NCI-H1417 (cell line): ENCODE measurements around the gene ATP10A.
"Not testable (repeated sequence)": the region's sequence is repeated elsewhere in the genome, so short reads cannot be mapped to it uniquely, and the experiment has no call there.

Source experiments
- DNase-seq, 3 experiments: peaks; one replicate each; lab custom pipeline; 2025; lab: John Stamatoyannopoulos, UW

Gene ATP10A

DNA sequence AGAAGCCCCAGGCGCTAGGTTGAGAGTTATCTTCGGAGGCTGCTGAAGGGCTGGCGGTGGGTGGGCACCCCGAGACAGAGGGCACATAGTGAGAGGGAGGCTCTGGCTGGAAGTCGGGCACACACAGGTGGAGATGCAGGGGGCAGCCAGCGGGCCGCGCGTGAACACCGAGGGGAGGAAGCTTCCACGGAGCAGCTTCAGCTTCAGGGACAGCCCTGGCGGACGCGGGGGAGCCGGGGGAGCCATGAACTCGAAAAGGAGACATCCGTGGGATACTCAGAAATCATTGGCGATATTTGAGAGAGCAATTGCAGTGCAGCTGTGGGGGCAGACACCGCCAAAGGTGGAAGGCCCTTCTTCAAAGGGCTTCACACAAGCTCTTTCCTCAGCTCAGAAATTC is 204.6 kb downstream of the ATP10A start:
- no peak for DNase-seq

DNA sequence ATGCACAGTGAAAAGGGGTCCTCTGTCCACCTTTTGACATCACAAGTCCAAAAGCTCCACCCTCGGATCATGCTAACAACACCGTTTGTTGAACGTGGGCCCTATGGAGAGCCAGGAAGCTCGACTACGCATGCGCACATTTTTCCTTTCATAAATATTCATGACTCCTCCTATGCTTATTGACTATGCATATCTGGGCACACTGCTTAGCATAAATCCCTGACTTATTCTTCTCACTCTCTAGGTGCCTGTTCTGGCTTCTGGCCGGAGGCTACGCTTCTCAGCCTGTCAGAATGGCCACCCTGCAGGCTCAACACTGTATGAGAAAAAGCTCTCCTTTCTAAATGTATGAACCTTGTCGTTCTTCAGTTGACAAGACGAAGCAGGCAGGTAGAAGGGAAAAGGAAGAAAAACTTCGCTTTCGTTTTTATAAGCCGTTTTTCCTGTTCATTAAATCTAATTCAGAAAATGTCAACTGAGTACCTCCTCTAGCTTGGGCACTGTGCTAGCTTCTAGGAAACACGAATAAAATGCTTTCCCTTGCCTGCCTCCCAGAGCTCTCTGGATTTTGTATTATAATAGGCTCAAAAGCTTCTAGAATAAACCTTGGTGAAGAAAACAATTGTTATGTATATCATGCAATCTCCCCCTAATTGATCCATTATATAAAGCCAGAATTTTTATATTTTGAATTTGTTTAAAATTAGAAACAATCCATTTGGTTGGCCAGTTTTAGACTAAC is 207.7 kb downstream of the ATP10A start:
- DNase-seq: no peak

DNA sequence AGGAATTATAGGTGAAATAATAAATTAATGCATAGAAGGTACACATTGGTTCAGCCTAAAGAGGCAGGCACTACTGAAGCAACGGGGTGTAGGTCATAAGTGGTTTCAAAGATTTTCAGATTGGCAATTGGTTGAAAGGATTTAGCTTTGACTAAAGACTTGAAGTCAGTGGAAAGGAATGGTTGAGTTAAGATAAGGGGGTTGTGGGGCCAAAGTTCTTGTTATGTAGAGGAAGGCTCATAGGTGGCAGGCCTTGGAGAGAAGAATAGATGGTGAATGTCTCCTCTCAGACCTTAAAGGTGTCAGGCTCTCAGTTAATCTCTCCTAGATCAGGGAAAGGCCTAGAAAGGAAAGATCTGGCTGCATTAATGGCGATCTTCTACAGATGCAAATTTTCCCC is 209.8 kb downstream of the ATP10A start:
- no peak for DNase-seq

DNA sequence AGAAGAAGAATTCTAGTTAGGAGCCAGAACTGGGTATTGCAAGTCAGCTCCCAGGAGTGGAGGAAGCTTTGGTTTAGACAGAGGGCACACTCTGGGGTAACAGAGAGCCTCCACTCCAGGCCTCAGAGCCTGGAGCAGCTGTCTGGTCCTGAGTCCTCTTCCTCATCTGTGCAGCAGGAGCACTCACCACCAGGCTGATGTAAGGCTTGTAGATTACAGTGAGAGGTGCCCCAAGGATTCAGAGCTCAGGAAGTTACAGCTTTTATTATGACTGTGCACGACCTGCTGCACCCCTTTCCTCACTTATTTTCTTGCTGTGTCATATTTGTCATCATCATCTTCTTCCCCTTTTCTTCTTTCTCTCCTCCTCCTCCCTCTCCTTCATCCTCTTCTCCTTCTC is 210.4 kb downstream of the ATP10A start:
- DNase-seq: no peak

DNA sequence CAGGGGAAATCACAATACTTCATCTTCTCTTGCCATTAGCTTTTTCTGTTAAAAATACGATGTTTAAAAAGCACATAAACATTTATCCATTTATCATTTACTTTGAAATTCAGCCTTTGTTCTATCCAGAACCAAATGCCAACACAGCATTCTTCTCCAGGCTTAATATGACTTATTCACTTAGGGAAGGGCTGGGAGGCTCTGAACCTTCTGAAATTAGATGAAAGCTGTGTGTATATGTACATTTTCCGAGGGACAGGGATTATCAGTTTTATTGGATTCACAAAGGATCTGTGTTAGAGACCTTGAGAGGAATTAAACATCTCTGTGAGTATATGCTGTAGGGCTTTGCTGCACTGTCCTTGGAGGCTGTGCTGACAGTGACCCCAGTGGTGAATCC is 213.7 kb downstream of the ATP10A start:
- DNase-seq: no peak

DNA sequence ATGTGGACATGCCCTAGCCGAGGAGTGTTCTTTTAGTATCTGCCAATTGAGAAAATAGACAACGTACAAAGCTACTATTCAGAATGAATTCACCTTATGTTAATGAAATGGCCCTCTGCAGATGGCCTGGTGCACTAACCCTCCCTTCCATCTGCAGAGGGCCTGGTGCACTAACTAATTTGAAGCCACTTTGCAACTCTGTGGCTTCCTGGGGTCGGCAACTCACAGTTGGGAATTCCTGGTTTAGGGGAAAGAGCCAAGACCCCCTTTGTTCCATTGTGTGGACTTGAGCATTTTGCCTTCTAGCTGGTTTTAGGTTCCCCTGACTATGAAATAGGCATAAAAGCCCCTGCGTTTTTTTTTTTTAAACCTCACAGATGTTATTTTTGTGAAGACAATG is 220.0 kb downstream of the ATP10A start:
- DNase-seq: no peak

DNA sequence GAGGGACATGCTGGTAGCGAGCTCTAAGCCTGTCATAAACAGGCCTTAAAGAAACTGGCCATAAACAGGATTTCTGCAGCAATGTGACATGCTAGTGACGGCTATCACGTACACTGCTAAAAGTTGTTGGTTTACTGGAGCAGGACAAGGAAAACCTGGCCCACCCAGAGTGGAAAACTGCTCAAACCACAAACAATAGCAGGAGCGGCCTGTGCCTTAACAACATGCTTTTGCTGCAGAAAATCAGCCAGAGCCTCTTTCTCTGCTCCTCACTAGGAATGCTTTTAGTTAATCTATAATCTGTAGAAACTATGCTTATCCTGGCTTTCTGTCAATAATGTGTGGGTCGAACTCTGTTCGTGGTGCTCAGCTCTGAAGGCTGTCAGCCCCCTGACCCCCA is 221.4 kb downstream of the ATP10A start:
- DNase-seq: no peak

DNA sequence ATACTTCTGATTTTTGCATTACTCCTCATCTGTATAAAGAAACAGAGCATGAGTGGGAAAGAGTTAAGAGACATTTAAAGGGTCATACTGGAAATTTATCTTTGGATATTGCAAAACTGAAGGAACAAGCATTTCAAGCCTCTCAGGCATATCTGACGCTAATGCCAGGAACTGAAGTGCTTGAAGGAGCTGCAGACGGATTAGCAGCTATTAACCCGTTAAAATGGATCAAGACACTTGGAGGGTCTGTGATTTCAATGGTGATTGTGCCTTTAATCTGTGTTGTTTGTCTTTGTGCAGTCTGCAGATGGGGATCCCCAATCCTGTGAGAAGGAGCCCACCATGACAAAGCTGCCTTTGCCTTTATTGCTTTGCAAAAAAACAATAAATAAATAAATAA is 221.8 kb downstream of the ATP10A start:
- no peak for DNase-seq

DNA sequence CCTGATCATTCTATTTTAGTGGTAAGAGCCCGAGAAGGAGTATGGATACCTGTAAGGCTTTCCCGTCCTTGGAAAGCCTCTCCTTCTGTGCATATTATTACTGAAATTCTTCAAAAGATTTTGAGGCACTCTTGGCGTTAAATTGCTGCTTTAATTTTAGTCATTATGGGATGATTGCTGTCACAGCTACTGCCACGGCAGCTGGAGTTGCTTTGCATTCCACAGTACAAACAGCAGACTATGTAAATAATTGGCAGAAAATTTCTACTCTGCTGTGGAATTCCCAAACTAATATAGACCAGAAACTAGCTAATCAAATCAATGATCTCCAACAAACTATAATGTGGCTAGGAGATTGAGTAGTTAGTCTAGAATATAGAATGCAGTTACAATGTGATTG is 222.2 kb downstream of the ATP10A start:
- DNase-seq: not testable (repeated sequence)

DNA sequence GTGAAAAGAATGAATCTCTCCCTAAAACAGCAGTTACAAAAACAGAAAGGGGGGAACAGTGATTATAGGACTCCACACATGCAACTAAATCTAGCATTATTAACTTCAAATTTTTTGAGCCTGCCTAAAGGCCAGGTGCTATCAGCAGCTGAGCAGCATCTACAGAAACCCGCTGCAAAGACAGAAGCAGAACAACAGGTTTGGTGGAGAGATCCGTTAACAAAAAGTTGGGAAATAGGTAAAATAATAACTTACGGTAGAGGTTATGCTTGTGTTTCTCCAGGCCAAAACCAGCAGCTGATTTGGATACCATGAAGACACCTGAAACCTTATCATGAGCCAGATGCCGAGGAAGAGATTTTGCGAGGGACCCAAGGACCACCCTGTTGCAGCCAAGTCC is 222.7 kb downstream of the ATP10A start:
- DNase-seq: no peak

DNA sequence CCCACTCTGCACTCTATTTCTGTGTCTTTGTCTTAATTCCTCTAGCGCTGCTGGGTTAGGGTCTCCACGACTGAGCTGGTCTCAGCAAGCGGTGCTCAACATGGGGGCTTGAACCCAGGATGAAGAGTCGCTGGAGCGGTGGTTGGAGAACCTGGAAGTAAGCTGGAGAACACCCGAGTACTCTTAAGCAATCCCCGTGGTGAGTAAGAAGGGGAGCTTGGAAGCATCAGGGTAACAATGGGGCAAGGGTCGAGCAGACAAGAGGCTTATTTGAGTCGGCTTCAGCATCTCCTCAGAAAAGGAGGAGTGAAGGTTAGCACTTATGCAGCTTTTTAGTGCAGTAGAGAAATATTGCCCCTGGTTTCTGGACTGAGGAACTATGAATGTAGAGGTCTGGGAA is 226.6 kb downstream of the ATP10A start:
- DNase-seq: not testable (repeated sequence)

DNA sequence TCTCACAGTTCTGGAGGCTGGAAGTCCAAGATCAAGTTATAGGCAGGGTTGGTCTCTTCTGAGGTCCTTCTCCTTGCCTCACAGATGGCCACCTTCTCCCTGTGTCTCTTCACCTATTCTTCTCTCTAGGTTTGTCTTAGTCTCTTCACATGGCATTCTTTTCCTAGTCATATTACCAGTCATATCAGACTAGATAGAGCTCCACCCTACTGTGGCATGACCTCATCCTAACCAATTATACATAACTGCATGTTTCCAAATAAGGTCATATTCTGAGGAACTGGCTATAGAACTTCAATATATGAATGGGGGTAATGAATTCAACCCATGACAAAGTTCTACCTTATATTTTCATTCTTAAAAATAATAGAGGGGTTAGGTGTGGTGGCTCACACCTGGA is 227.9 kb downstream of the ATP10A start:
- DNase-seq: no peak

DNA sequence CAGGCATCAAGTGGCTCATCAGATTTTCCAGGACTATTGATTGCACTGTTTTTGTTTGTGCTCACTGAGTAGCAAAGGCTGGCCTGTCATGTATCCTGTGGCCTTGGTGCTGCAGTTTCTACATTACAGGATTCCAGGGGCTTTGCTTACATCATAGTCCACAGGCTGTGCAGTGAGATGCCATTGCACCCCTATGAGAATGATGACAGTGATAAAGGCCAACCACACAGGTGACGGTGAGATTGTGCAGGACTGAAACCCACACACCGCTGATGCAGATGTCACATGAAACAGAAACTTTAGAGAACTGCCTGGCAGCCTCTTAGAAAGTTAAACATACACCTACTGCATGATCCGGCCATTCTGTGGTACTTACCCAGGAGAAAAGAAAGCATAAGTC is 229.3 kb downstream of the ATP10A start:
- no peak for DNase-seq

DNA sequence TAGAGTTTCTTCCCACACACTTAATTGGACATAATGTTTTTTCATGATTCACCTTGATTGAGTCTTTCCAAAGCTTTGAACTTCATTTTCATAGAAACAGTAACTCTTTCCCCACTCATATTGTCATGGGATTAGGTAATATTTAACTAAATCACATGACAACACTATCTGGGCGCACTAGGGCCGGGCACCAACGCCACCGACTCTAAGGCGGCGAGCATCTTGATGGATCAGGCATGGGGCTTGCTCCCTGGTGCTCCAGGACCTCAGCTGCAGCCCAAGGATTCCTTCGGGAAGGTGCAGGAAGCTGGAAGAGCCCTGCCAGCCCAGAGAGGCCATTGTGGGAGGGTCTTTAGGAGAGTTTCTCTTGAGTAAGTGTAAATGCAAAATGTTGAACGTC is 231.2 kb downstream of the ATP10A start:
- DNase-seq: no peak
